Adrenal gland (tissue), 12 donors: ENCODE data around the gene SRI. TPM values are rescaled to one million over a fixed set of nuclear protein-coding genes. Genes with fewer than 3 reads are reported as not detected.

ENCODE experiments used
- DNase-seq, 7 donors: peaks; one replicate each; pipeline ENCODE4 v3.0.0-alpha.2; 2019 to 2020
- H3K27ac ChIP-seq, 5 donors: fragments of 200-600 bp; sonication (generic) in 4 of 5; 1 replicate in 3 of 5; 2 replicates in 2 of 5; pipeline versions ENCODE4 v1.5.1 to v1.8.0; 2016 to 2020; ENCODE audit warnings: mild to moderate bottlenecking in 1 of 5
- H3K27me3 ChIP-seq: fragments of 200-600 bp; 2 replicates; pipeline ENCODE4 v1.8.0; 2021
- H3K36me3 ChIP-seq, 2 donors: fragments of 200-600 bp; replicated peaks in 1 of 2; 1 replicate in 1 of 2; 2 replicates in 1 of 2; pipeline versions ENCODE4 v1.5.1 to v1.8.0; 2018 to 2022
- H3K4me1 ChIP-seq, 2 donors: fragments of 200-600 bp; replicated peaks in 1 of 2; 1 replicate in 1 of 2; 2 replicates in 1 of 2; pipeline versions ENCODE4 v1.5.1 to v1.8.0; 2018 to 2021
- H3K4me3 ChIP-seq, 4 donors: fragments of 200-600 bp; sonication (generic) in 3 of 4; one replicate each; pipeline ENCODE4 v1.5.1; 2016 to 2018
- H3K9me3 ChIP-seq, 3 donors: fragments of 200-600 bp; sonication (generic) in 1 of 3; replicated peaks in 1 of 3; 1 replicate in 2 of 3; 2 replicates in 1 of 3; pipeline versions ENCODE4 v1.5.1 to v1.8.0; 2016 to 2021
- CTCF ChIP-seq, 6 experiments: fragments of 450-650 bp in 4 of 6; fragments of 200-600 bp in 2 of 6; sonication (generic) in 1 of 6; IDR thresholded peaks; 1 replicate in 5 of 6; 2 replicates in 1 of 6; pipeline versions ENCODE4 v1.5.1 to v1.8.0; 2016 to 2021; ENCODE audit warnings: antibody characterized with exemption in 6 of 6, mild to moderate bottlenecking in 2 of 6, moderate library complexity in 1 of 6
- POLR2A ChIP-seq, 2 donors: fragments of 450-650 bp; IDR thresholded peaks; one replicate each; pipeline ENCODE4 v1.6.1; 2017; ENCODE audit warnings: antibody characterized with exemption in 2 of 2, mild to moderate bottlenecking in 2 of 2, moderate library complexity in 1 of 2
- WGBS, 4 donors: extraction: QIAGEN DNeasy Blood & Tissue Kit in 2 of 4; methylation state at CpG; one replicate each; pipeline versions ENCODE4 v1.1.5 to v1.1.7; 2013 to 2017; 5-methylcytosine and 5-hydroxymethylcytosine counted together
- intact Hi-C, 2 donors: fragments of 100-400 bp; cut with DNase I; formaldehyde crosslinking; loops; one replicate each; pipeline versions ENCODE4 v1.14.1 to v1.15.0; 2022 to 2023
- polyA plus RNA-seq, 3 donors: library from polyadenylated mRNA; stranded (reverse); fragments of 200-250 nt in 2 of 3; fragments of 350-450 nt in 1 of 3; fragmentation: Illumina TruSeq in 1 of 3; extraction: RNeasy Lipid Tissue Mini Kit (QIAGEN cat#74804) in 1 of 3; gene quantifications; one replicate each; pipeline ENCODE4 v1.2.3, GENCODE V29; 2013 to 2014
- total RNA-seq, 9 donors: library from RNA; depleted of rRNA in 4 of 9; stranded (reverse); fragments of >200 nt in 4 of 9; fragments of 120-200 nt in 1 of 9; fragmentation: NEBNext Ultra II Directional in 1 of 9; extraction: Animal tissue kit (Norgen Biotek cat#: 25700) in 1 of 9; gene quantifications; one replicate each; pipeline versions ENCODE4 v1.1.0 to v1.2.4, GENCODE V29; 2013 to 2023
- donor health status: healthy with polysubstance abuse.
- donor health status: Bipolar disorder and iron deficiency.
- donor health status: DM: yes; HTN: yes; CAD: no.
- donor health status: DM: no; HTN: no; CAD: no.
- donor health status: DM: no; HTN: no; CAD: no.
- donor health status: DM: yes; HTN: yes; CAD: no.

SRI gene
- total and polyA plus RNA-seq, 12 donors: 37.7 to 163 (median 94.1) TPM

GRCh38 chr7:88205179-88205578 lies 14.7 kb downstream of the SRI start:
- no peak overlapping the region for H3K27ac ChIP-seq
- no peaks in the 10 kb centered on the region for H3K9me3 ChIP-seq
- TF ChIP-seq CTCF (IDR thresholded peaks at IDR 0.05) (no peak), POLR2A (IDR thresholded peaks at IDR 0.05) (no peak)
- intact Hi-C loops: no loop called here
- DNase-seq: no peak
- H3K4me3 ChIP-seq: no peak overlapping the region
- H3K36me3 ChIP-seq: peaks cover 0 to 66% of the 10 kb centered on the region in 2 donors
- H3K27me3 ChIP-seq: no peaks in the 10 kb centered on the region
- H3K4me1 ChIP-seq: peaks cover 0 to 14% of the 10 kb centered on the region in 2 donors

- TF ChIP-seq POLR2A (IDR thresholded peaks at IDR 0.05) (no peak), CTCF (IDR thresholded peaks at IDR 0.05) (no peak)
- WGBS, 4 donors: 96 to 100% (median 97%) methylated on average over 3 of the region's 3 CpGs
- intact Hi-C loops: no loop called here
Observed at GRCh38 chr7:88204525-88205110, 15.2 kb downstream of the SRI start.

GRCh38 chr7:88203401-88203800 lies 16.4 kb downstream of the SRI start:
- H3K9me3 ChIP-seq: no peaks in the 10 kb centered on the region
- intact Hi-C loops: no loop called here
- WGBS, 4 donors: 93 to 96% (median 95%) methylated on average over 4 of the region's 4 CpGs
- H3K27me3 ChIP-seq: no peaks in the 10 kb centered on the region
- TF ChIP-seq CTCF (IDR thresholded peaks at IDR 0.05): no peak
- no peak for TF ChIP-seq POLR2A (IDR thresholded peaks at IDR 0.05)
- H3K27ac ChIP-seq: no peak overlapping the region
- H3K36me3 ChIP-seq: peaks cover 0 to 48% of the 10 kb centered on the region in 2 donors
- no peak overlapping the region for H3K4me3 ChIP-seq
- H3K4me1 ChIP-seq: peaks cover 0 to 14% of the 10 kb centered on the region in 2 donors
- DNase-seq: no peak

More at GRCh38 chr7:88204525-88205110, 15.2 kb downstream of the SRI start:
- Histone ChIP-seq H3K27me3 (no peaks in the 10 kb centered on the region), H3K4me3 (no peak overlapping the region), H3K27ac (no peak overlapping the region), H3K36me3 (peaks cover 0 to 61% of the 10 kb centered on the region in 2 donors), H3K9me3 (no peaks in the 10 kb centered on the region), H3K4me1 (peaks cover 0 to 14% of the 10 kb centered on the region in 2 donors)
- no peak for DNase-seq

- no peak overlapping the region for H3K4me3 ChIP-seq
- no peaks in the 10 kb centered on the region for H3K9me3 ChIP-seq
- 78 to 80% (median 79%) methylated on average over 3 of the region's 3 CpGs for WGBS, 4 donors
- H3K36me3 ChIP-seq: peaks cover 0 to 42% of the 10 kb centered on the region in 2 donors
- TF ChIP-seq CTCF (IDR thresholded peaks at IDR 0.05): no peak
- no peak for TF ChIP-seq POLR2A (IDR thresholded peaks at IDR 0.05)
- intact Hi-C loops: no loop called here
- no peaks in the 10 kb centered on the region for H3K27me3 ChIP-seq
- H3K27ac ChIP-seq: peak overlapping the region in 1 of 5 donors; percentile 74
- H3K4me1 ChIP-seq: peaks cover 0 to 14% of the 10 kb centered on the region in 2 donors
- DNase-seq: no peak
Observed at GRCh38 chr7:88202799-88203198, 17.0 kb downstream of the SRI start.
